GM18526 (cell line): Measurements from ENCODE around the gene ACAT2.
A peak's percentile ranks its signal among the peaks of the same experiment; 100 is the strongest.

Experiments
- POLR2A ChIP-seq: IDR thresholded peaks from 3 replicates; pipeline ENCODE4 v1.6.1; 2011; ENCODE audit not compliant: insufficient read length; ENCODE audit errors: extremely low read depth

Gene ACAT2

DNA sequence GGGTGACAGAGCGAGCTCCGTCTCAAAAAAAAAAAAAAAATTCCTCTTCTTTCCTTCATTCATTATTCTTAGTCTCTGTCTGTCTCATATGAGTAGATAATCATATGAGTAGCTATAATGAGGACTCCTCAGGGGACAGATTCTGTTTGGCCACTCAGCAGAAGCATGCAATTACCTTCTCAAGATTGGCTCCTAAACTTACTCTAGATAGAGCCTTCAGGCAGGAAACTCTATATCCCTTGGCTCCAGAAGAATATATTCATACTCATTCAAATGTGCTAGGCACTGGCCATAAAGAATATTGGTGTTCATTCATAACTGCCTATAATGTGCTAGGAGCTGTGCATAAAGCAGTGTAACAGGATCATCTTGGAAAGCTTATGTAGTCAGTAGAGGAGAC lies 2.2 kb upstream of the ACAT2 start:
- TF ChIP-seq POLR2A = no peak

DNA sequence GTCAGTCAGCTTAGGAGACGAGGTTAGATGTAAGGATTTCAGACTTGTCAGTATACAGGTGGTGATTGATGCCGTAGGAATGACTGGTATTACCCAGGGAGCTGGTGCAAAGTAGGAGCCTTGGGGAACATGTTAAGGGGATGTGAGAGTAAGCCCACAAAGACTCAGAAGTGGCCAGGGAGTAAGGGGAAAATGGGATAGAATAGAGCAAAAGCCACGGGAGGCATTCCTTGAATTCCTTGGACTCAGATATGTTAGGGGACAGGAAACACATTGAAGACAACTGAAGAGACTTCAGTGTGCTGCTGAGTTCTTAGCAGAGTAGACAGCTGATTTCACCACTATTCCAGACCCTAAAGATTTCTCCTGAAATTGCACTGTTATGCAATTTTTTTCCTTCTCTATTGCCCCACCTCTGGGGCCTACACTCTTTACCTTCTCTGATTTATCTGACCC lies 1.2 kb upstream of the ACAT2 start:
- TF ChIP-seq POLR2A = no peak

DNA sequence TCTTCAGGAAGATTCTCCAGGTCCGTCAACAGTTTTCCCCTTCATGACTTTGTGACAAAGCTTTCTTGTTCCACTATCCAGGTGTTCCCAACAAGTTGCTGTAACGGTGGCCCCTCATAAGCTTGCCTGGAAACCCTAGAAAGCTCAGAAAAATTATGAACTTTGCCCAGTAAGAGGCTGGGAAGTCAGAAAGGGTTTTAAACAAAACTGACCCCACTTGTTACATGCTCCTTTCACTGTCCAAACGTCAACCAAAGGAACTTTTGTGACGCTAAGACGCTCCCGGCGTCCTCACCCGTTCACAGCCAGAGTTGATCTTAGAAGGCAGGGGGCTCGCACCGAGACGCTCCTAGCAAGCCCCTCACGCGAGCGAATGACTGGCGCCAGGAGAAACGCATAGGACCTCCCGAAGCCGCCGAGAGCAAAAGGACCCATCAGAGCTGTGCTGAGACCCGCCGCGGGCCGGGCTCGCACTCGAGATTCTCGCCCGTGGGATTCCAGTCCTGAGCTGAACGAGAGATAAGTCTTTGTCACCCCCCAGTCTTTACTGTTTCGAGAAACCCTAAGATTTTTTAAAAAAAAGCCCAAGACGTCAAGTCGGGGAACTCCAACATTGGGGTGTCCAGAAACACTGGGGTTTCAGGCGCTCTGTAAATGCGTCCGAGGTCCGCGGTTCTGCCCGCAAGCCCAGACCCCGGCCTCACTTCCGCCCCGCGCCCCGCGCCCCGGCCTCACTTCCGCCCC lies 544 bp upstream of the ACAT2 start:
- TF ChIP-seq POLR2A = no peak

DNA sequence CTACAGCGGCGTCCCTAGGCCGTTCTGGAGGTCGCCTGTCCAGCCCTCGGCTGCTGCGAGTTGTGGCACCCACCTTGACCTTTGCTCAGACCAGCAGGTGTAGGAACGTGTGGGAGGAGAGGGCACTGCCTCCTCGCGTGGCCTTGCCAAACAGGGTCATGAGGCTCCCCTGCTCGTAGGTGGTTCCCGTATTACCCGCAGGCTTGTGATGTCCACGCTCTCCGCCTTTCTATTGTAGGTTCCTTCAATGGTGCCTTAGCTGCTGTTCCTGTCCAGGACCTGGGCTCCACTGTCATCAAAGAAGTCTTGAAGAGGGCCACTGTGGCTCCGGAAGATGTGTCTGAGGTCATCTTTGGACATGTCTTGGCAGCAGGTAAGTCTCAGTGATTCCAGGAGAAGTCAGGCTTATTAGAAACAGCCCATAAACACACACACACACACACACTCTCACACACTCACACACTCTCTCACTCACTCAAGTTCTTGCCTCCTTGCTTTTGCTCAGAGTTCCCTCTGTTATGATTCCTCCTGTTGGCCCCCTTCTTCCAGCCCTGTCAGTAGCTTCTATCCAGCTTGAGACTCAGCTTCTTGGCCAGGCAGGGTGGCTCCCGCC lies 942 bp downstream of the ACAT2 start:
- TF ChIP-seq POLR2A = no peak

DNA sequence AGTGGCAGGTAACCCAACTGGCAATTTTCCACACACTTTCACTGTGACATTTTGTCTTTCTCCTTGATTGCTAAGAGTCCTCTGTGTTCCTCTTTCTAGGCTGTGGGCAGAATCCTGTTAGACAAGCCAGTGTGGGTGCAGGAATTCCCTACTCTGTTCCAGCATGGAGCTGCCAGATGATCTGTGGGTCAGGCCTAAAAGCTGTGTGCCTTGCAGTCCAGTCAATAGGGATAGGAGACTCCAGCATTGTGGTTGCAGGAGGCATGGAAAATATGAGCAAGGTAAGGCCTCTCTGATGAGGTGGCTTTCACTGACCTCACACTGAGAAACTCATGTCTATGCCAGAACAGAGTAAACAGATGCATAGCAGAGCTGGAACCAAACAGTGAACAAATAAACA lies 5.1 kb downstream of the ACAT2 start:
- TF ChIP-seq POLR2A = no peak

- TF ChIP-seq POLR2A = no peak
Observed at GRCh38 chr6:159769470-159769869, 7.6 kb downstream of the ACAT2 start.

GRCh38 chr6:159772196-159772595 lies 10.4 kb downstream of the ACAT2 start:
- TF ChIP-seq POLR2A = no peak

- no peak for TF ChIP-seq POLR2A
Observed at GRCh38 chr6:159777240-159777904, 15.5 kb downstream of the ACAT2 start.

DNA sequence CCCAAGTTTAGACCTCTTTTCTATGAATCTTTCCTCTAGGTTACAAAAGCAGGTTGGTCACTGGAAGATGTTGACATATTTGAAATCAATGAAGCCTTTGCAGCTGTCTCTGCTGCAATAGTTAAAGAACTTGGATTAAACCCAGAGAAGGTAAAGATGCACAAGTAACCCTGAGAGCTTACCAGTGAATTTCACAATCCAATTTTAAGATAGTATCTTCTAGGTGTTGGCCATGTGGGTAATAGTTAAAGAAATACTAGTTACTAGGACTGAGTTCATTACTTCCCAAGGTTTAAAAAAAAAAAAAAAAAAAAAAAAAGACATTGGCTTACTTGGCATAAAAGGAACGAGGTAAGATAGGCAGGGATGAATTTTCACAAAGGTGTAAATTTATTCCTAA lies 16.3 kb downstream of the ACAT2 start:
- TF ChIP-seq POLR2A = no peak

DNA sequence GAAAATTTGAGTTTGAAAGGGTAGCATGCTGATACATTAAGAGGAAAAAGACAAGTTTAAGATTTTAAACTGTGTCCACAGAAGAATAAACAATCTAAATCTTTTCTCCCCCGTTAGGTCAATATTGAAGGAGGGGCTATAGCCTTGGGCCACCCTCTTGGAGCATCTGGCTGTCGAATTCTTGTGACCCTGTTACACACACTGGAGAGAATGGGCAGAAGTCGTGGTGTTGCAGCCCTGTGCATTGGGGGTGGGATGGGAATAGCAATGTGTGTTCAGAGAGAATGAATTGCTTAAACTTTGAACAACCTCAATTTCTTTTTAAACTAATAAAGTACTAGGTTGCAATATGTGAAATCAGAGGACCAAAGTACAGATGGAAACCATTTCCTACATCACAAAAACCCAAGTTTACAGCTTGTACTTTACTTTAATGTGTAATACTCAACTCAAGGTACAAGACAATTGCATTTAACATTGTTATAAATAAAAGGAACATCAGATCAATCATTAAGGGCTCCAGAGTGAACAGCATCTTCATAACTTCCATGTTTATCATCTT lies 16.8 kb downstream of the ACAT2 start:
- TF ChIP-seq POLR2A = no peak

GRCh38 chr6:159788276-159788675 lies 26.4 kb downstream of the ACAT2 start:
- TF ChIP-seq POLR2A = no peak

- no peak for TF ChIP-seq POLR2A
Observed at GRCh38 chr6:159788753-159789376, 27.0 kb downstream of the ACAT2 start.

GRCh38 chr6:159789377-159790148 lies 27.7 kb downstream of the ACAT2 start, which contains the start of gene TCP1:
Gene TCP1, minus strand, starts transcription at chr6:159789602. Its CDS starts 134 bp downstream, at chr6:159789468.
- peak; percentile 97 for TF ChIP-seq POLR2A

GRCh38 chr6:159790149-159790955 lies 28.5 kb downstream of the ACAT2 start, which contains the start of gene MRPL18:
Gene MRPL18, plus strand, starts transcription at chr6:159790467. Its CDS starts 121 bp downstream, at chr6:159790588.
- TF ChIP-seq POLR2A = peak; percentile 69
